C4-2B (cell line): ENCODE results near the gene PRRT3.

ENCODE experiments used
- CTCF ChIP-seq: fragments of 450-650 bp; conservative IDR thresholded peaks from 2 replicates; pipeline ENCODE4 v1.5.1; 2017; ENCODE audit warnings: mild to moderate bottlenecking
- ZFX ChIP-seq: fragments of 450-650 bp; IDR thresholded peaks from 2 replicates; pipeline ENCODE4 v1.6.1; 2017

- TF ChIP-seq CTCF (no peak), ZFX (no peak)
Observed at GRCh38 chr3:9966841-9967240, 14.6 kb upstream of the PRRT3 start.
